NCI-H510A (cell line): ENCODE results near the gene CYTH1.
"Not testable (repeated sequence)": the region's sequence is repeated elsewhere in the genome, so short reads cannot be mapped to it uniquely, and the experiment has no call there.

Source experiments
- DNase-seq: peaks from one replicate; lab custom pipeline; 2025; lab: John Stamatoyannopoulos, UW

CYTH1 gene

GRCh38 chr17:78689029-78689428 lies 93.0 kb downstream of the CYTH1 start:
- no peak for DNase-seq

GRCh38 chr17:78687944-78688343 lies 94.1 kb downstream of the CYTH1 start:
- DNase-seq, result no peak

DNA sequence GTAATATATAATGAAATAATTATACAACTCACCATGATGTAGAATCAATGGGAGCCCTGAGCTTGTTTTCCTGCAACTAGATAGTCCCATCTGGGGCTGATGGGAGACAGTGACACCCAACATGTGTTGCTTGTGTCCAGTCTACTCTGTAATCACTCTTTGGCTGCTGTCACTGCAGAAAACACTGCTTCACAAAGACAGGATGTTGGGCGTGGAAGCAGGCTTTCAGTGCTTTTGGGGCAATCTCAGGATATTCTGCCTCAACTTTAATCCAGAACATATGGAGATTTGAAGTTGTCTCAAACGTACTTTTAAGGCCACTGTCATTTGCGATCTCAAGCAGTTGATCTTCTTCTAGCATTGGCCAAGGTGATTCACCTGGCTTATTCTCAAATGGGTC lies 94.9 kb downstream of the CYTH1 start:
- DNase-seq, result no peak

DNA sequence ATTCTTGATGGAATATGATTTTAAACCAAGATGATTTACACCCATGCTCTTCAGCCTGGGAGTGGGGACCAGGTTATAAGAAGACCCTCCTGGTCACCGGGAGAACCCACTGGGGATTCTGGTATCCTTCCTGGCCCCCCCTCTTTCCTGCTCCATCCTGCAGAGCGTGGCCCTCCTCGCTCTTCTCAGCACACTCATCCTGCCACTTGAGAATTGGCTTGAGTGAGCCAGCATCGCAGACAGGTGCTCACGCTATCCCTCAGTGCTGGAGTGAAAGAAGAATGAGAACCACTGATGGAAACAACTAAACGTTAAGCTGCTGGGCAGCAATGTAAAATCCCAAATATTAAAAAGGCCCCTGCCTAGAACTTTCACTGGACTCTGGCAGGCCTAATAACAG lies 98.0 kb downstream of the CYTH1 start:
- peak; percentile 36 for DNase-seq

GRCh38 chr17:78683408-78683961 lies 98.6 kb downstream of the CYTH1 start:
- DNase-seq, result no peak

DNA sequence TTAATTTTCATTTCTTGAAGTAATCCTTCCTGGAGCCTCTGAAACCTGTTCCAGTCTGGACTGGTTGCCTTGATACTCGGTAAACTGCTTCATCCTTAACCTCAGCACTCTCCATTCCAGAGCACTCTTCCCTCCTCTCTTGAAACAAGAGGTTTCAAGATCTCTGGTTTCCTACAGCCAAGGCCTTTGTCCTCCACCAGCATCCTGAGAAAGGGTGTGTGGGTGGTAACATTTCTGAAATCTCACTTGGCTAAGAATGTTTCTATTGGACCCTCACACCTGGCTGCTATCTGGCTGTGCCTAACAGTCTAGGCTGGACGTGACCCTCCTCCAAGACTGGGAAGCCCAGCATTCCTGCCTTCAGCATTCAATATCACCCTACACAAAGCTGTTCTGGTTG lies 99.7 kb downstream of the CYTH1 start:
- DNase-seq, result no peak

GRCh38 chr17:78680436-78680835 lies 101.6 kb downstream of the CYTH1 start:
- no peak for DNase-seq

- no peak for DNase-seq
These were observed 102.3 kb downstream of the CYTH1 start for GRCh38 chr17:78679495-78680395.

- DNase-seq, result no peak
These were observed 103.4 kb downstream of the CYTH1 start for GRCh38 chr17:78678711-78679110.

GRCh38 chr17:78678222-78678557 lies 103.9 kb downstream of the CYTH1 start:
- no peak for DNase-seq

GRCh38 chr17:78677303-78678221 lies 104.5 kb downstream of the CYTH1 start:
- no peak for DNase-seq

DNA sequence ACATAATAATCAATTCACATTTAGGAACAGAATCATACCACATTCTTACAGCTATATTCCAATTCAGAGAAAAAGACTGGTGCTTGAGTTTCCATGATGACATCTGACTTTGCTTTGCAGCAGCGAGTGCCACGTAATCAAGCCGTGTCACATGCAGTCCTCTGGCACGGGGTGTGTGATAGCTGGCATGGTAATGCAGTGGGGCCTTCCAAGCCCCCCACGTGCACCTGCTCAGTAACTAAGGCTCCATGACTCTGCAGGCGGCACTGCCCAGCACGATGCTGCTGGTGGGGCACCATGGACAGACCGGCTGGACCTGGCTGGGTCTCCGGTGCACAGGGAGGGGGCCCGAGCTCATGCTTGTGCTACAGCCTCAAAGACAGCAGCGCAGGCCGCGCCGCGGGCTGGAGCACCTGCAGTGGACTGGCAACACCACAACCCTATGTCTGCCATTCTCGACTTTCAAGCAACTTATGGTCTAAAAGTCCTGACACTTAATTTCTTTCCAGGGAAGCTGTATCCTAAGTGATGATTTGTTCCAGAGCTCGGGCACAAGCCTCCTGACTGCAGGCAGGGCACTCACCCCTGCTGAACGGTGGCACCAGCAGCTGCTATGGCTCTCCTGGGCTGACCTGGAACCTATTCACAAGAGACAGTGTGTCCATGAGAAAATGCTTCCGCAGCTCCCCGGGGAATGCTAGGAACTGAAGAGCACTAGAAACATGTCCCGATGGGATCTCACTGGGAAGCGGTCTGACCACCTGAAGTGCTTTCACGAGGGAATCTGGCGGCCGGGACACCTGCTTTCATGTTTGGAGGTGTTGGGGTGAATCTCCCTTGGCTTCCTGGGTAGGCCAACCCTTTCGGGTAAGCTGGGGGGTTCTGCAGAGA lies 105.4 kb downstream of the CYTH1 start:
- DNase-seq, result no peak

DNA sequence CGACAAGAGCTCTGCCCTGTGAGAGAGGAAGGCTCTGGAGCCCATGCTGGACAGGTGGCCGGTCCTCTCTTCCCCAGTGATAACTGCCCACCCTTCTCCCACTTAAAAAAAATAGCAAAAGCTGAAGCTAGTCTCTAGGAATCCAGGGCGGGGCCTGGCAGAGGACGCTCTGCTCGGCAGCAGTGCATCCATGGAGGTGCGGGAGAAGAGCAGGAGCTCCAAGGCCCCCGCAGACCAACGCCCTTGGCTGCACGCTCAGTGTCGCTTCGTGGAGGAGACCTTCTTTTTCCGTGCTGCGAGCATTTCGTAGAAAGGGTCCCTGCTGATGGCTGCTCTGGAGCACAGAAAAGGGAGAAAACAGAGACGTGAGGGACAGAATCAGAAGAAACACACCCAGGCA lies 106.2 kb downstream of the CYTH1 start:
- DNase-seq, result no peak

- DNase-seq, result no peak
These were observed 106.8 kb downstream of the CYTH1 start for GRCh38 chr17:78675316-78675616.

DNA sequence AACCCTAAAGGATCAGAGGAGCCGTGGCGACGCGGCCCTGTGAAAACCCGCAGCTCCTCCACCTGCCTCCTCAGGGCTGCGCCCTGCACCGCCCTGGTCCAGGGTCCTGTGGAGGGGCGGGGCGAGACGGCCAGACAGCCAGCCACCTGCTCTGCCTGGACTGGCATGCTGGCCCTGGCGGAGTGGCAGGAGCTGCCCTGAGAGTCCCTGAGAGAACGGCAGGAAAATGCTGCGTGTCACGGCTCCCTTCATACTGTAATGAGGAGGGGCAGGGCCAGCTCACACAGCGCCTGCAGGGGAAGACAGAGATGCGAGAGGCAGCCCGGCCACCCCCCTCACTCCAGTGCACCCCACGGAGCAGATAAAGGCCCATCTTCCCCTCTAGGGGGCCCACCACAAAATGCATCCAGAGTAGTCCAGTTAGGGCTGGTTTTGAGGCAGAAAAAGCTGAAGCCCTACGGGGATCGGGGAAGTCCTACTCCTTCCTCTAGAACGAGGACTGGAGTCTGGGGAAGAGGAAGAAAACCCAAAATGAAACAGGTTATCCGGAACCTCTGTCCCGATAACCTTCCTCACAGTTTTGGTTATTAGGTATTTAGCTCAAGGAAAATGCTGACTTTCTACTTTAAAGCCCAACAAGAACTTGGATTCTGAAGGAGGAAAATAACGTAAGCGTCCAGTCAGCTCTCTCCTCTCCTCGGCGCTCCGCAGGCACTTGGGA lies 107.3 kb downstream of the CYTH1 start:
- no peak for DNase-seq

DNA sequence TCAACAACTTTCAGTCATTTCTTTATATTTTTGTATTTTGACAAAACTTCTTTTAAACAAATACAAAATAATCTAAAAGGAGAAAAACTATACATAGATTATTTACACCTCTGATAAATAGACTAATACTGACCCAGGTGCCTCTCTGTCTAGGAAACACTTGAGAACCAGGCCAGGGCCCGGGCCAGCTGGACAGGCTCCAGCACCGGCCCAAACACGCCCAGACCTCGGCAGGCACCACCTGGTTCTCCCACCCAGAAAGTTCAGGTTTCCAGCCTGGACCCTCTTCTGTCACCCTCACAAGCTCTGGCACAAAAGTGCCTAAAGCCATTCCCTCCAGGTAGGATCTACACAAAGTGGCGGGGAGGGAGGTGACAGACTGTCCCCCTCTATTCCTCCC lies 107.9 kb downstream of the CYTH1 start:
- DNase-seq, result no peak

GRCh38 chr17:78673395-78673794 lies 108.7 kb downstream of the CYTH1 start:
- DNase-seq, result no peak

DNA sequence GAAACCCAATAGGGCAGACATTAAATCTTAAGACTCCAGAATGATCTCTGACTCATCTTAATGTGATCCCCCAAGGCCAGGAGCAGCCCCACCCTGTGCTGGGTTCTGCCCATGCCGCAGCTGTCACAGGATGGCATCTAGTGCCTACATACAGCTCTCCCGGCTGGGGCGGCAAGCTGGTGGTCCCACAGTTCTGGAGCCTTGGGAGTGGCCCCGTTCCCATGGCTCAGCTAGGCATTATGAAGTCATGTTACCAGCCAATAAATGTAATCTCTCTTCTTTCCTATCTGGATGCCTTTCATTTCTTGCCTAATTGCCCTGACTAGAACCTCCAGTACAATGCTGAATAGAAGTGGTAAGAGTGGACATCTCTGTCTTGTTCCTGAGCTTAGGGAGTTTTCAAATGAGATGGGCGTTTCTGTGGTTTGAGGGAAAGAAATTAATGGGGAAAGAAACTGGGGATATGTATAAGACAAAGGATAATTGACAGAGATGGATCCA lies 109.2 kb downstream of the CYTH1 start:
- DNase-seq, result no peak

DNA sequence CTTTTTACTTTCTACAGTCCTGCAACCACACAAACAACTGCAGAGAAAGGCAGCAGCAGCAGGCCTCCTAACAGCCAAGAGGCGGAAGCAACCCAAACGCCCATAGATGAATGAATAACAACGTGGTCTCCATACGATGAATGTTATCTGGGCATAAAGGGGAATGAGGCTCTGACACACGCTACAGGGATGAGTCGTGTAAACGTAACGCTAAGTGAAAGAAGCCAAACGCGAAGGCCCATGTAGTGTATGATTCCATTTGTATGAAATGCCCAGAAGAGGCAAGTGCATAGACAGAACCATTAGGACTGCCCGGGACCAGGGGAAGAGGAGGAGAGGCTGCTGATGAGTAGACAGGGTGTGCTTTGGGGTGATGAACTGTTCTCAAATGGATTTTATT lies 110.1 kb downstream of the CYTH1 start:
- DNase-seq, result no peak

GRCh38 chr17:78671726-78672001 lies 110.4 kb downstream of the CYTH1 start:
- DNase-seq, result not testable (repeated sequence)
